Non-pigmented ciliary epithelial cell (primary cell): Measurements from ENCODE around the gene ST7.
A peak's percentile ranks its signal among the peaks of the same experiment; 100 is the strongest.
"Not testable (repeated sequence)": the region's sequence is repeated elsewhere in the genome, so short reads cannot be mapped to it uniquely, and the experiment has no call there.

ENCODE experiments used
- DNase-seq: peaks from one replicate; pipeline ENCODE4 v3.0.0-alpha.2; 2010; ENCODE audit warnings: low read depth

The ST7 gene

GRCh38 chr7:117229350-117229749 lies 276.0 kb downstream of the ST7 start:
- DNase-seq: no peak

DNA sequence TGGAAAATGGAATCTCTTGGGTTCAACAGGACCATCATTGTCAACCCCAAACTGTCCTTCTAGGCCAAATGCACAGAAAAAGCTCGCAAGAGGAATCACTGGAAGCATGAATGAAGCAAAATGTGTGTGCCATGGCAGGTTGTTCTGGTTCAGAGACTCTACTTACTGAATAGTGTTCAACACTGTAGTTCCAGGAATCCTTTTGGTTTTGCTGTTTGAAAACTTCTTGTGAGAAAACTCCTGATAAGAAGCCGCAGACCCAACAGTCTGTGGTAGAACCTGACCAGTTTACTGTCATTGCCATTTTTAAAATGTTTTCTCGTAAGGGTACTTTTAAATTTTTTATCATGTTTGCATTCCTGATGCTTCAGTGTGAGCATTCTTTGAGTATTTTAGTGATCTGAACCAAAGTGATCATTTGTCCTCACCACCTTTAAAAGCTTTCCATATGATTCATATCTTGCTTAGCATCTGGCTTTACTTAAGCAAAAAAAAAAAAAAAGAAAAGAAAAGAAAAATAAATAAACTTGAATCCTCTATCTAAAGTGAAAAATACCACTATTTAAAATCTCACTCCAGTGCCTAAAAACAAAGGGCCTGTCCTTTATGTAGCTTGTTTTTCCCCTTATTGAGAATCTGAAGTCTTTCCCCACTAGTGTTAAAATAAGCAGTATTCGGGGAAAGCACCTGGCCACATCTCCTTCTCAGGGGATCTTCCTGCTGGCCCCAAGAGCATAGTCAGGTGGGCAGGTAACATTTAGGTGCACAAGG lies 277.2 kb downstream of the ST7 start:
- DNase-seq: peak; percentile 90

GRCh38 chr7:117231047-117231359 lies 277.7 kb downstream of the ST7 start:
- no peak for DNase-seq

DNA sequence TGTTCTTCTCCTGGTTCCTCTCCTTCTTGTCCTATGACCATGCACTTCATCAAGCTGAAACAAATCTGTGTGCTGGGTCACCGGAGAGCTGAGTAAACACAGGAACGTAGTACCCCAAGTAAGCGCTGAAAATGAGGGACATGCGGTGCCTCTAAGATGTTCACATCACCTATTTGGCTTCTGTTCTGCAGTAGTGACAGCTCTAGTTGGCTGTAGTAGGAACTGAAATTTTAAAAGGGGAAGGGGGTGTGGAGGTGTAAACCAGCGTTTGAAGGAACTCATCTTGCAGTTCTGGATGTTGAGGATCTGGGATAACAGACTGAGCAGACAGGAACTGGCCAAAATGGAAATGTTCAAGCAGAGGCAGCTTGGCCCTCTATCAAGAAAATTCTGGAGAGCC lies 284.3 kb downstream of the ST7 start:
- DNase-seq: no peak

- no peak for DNase-seq
These were observed 285.2 kb downstream of the ST7 start for GRCh38 chr7:117238472-117238871.

GRCh38 chr7:117238937-117239336 lies 285.6 kb downstream of the ST7 start:
- DNase-seq: no peak

GRCh38 chr7:117241088-117241487 lies 287.8 kb downstream of the ST7 start:
- DNase-seq: no peak

- no peak for DNase-seq
These were observed 290.1 kb downstream of the ST7 start for GRCh38 chr7:117243390-117243789.

DNA sequence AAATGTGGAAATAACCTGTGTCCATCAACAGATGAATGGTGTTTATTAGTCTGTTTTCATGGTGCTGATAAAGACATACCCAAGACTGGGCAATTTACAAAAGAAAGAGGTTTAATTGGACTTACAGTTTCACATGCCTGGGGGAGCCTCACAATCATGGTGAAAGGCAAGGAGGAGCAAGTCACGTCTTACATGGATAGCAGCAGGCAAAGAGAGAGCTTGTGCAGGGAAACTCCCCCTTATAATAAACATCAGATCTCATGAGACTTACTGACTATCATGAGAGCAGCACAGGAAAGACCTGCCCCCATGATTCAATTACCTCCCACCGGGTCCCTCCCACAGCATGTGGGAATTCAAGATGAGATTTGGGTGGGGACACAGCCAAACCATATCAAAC lies 292.4 kb downstream of the ST7 start:
- not testable (repeated sequence) for DNase-seq

DNA sequence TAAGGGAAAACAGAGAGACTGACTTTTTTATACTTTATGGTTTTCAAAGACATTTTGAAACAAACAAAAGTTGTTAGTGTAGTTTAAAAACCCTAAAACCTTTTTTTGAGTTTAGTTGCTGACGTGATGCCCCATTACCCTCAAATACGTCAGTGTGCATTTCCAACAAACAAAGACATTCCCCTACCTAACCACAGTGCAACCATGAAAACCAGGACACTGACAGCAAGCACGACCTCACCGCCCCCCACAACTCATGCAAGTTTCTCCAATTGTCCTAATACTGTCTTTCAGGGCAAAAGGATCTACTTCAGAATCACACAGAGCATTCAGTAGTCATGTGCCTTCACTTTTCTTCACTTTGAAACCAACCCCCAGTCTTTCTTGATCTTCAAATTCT lies 294.5 kb downstream of the ST7 start:
- DNase-seq: no peak

DNA sequence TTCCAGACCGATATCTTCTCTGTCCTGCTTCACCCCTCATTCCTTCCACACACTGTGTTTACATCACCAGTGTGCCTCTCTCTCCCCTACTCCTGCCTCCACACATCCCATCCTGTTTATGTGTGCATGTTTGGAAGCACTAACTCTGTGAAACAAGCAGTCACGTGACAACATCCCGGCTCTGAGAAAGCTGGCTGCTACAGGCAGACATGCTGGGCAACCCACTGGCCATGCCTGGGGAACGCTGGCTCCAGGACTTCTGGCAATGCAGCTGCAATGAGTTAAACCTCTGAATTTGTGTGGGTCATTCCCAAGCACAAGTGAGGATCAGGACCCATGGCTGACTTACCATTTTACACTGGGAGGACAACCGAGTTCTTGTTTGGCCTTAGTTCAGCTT lies 295.5 kb downstream of the ST7 start:
- no peak for DNase-seq

GRCh38 chr7:117249696-117250095 lies 296.4 kb downstream of the ST7 start:
- no peak for DNase-seq

GRCh38 chr7:117250245-117250644 lies 296.9 kb downstream of the ST7 start:
- DNase-seq: no peak

- peak; percentile 38 for DNase-seq
These were observed 297.5 kb downstream of the ST7 start for GRCh38 chr7:117250801-117251200.

- DNase-seq: peak; percentile 78
These were observed 298.4 kb downstream of the ST7 start for GRCh38 chr7:117251687-117252086.

DNA sequence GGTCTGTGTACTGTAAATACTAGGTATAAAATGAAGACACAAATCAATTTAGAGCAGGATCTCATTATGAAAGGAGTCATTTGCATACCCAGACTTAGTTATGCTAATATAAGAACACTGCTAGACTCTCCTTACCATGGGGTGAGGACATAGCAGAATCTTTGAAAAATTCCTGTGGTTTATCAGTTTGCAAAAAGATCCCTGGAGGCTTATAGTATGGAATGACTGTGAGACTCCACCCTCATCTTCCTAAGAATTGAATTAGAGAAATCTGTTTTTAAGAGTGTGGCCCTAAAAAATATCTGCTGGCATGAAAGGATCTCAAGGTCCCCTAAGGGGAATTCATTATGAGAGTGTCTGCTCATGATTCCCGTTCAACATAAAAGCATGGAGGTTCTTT lies 306.3 kb downstream of the ST7 start:
- DNase-seq: no peak

GRCh38 chr7:117262546-117262945 lies 309.2 kb downstream of the ST7 start:
- DNase-seq: no peak

DNA sequence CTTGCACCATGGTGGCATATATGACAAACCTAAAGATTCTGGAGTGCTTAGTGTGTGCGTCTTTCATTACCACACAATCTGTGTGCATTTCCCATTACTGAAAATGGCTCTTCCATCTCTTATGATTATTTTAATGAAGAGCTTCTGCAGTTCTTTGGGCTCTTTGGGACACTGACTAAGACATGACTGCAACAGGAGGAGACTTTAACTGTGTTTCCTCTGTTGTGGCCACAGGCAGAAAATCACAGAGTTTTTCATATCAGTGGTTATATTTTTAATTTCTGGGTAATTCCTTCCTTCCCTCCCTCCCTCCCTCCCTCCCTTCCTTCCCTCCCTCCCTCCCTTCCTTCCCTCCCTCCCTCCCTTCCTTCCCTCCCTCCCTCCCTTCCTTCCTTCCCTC lies 311.4 kb downstream of the ST7 start:
- no peak for DNase-seq

DNA sequence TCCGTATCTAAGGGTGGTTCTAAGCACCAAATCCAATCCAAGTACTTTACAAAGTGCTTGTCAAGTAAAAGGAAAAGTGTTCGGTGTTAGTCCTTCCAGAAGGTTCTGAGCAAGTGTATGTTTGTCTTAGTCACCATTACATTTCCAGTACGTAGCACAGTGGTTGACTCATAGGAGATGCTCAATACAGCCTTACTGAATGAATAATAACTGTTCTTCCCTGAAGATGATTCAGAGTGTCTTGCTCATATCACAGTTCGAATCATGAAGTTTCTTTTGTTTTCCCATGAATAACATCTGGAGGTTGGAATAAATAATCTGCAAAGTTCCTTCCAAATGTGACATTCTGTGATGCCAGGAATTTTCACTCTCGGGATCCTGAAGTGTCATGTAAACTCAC lies 316.1 kb downstream of the ST7 start:
- peak; percentile 93 for DNase-seq

DNA sequence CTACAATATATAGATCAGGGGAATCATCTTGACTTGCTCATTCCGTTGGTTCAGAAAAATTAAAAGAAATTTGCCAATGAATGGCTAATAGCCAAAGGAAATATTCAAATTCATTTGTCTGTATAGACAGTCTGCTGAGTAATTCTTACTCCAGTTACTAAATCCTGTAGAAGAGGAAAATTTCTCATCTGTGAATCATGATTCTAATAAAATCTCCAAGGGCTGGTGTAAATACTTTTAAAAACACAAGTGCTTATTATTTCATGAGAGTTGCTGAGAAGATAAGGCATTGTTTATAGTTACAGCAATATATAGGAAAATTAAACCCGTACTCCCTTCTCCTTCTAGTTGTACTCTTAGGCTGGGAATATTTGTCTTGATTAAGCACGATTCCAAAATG lies 316.6 kb downstream of the ST7 start:
- DNase-seq: peak; percentile 70

DNA sequence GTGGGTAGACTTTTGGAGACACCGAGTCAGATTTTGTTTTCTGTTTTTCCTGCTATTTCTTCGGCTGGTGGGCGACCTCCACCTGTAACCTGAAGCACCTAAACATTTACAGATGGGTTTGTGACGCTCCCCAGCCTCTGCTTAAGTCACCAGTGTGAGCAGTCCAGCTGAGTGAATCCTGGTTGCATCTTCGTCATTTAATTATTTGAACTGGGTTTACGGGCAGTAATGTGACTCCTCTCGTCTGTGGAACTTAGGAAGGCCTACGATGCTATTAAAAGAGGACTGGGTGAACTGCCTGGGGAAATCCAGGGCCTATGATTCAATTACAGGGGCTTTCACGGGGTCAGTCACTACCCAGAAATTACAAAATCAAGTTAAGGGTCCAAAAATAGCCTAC lies 317.1 kb downstream of the ST7 start:
- DNase-seq: peak; percentile 50

DNA sequence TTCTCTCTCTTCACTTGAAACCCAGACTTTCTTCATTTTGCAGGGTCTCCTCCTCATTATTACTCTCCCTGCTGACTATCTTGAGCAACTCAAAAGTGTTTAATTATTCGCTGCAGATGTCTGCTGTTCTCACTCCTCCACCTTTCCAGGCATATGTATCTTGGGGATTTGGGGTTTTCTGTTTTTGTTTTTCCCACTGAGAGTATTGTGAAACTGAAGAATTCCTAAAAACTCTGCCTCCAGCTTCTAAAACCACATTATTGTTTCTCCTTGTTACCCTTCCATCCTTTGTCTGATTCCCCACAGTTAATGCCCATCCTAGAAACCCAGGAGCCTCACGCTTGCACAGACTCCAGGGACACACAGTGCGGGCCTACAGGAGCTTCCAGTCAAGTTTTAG lies 318.3 kb downstream of the ST7 start:
- DNase-seq: no peak

GRCh38 chr7:117272017-117272759 lies 318.9 kb downstream of the ST7 start:
- DNase-seq: no peak

GRCh38 chr7:117273325-117273724 lies 320.0 kb downstream of the ST7 start:
- DNase-seq: no peak
